Astrocyte (in vitro differentiated cells and primary cell): Measurements from ENCODE around the gene ING1. TPM values are rescaled to one million over a fixed set of nuclear protein-coding genes. Genes with fewer than 3 reads are reported as not detected.

Experiments
- DNase-seq: peaks from one replicate; pipeline ENCODE4 v3.0.0-alpha.2; 2010; ENCODE audit warnings: low read depth
- FAIRE-seq: peaks from 2 replicates; lab custom pipeline; 2011; peaks lifted over from hg19 to GRCh38; lab: Jason Lieb, UNC
- H2AFZ ChIP-seq: 2 replicates; pipeline ENCODE4 v1.6.0; 2012; ENCODE audit warnings: low read depth, low read length, inconsistent platforms
- H3K27ac ChIP-seq: 2 replicates; pipeline ENCODE4 v1.5.1; 2011; ENCODE audit warnings: low read depth, low read length, inconsistent platforms
- H3K27me3 ChIP-seq: 2 replicates; pipeline ENCODE4 v1.6.0; 2011; ENCODE audit warnings: low read length, inconsistent platforms; ENCODE audit not compliant: insufficient read depth
- H3K36me3 ChIP-seq: 2 replicates; pipeline ENCODE4 v1.5.1; 2011; ENCODE audit warnings: low read length, inconsistent platforms; ENCODE audit not compliant: insufficient read depth
- H3K4me1 ChIP-seq: 2 replicates; pipeline ENCODE4 v1.5.1; 2011; ENCODE audit warnings: low read length, inconsistent platforms; ENCODE audit not compliant: insufficient read depth
- H3K4me2 ChIP-seq: 2 replicates; pipeline ENCODE4 v1.6.0; 2012; ENCODE audit warnings: low read length, inconsistent platforms
- H3K4me3 ChIP-seq: 2 replicates; pipeline ENCODE4 v1.5.1; 2011; ENCODE audit warnings: low read depth, mild to moderate bottlenecking, low read length, inconsistent platforms; ENCODE audit not compliant: insufficient read depth
- H3K79me2 ChIP-seq: 2 replicates; pipeline ENCODE4 v1.6.0; 2012; ENCODE audit warnings: mild to moderate bottlenecking, low read length, inconsistent platforms; ENCODE audit not compliant: insufficient read depth
- H3K9ac ChIP-seq: 2 replicates; pipeline ENCODE4 v1.6.0; 2012; ENCODE audit warnings: mild to moderate bottlenecking, low read length, inconsistent platforms
- H3K9me3 ChIP-seq: 2 replicates; pipeline ENCODE4 v1.5.1; 2012; ENCODE audit warnings: low read depth, mild to moderate bottlenecking, low read length, inconsistent platforms; ENCODE audit not compliant: insufficient read depth
- H4K20me1 ChIP-seq: 2 replicates; pipeline ENCODE4 v1.6.0; 2012; ENCODE audit warnings: low read length, inconsistent platforms; ENCODE audit not compliant: insufficient read depth
- H3K27ac Mint-ChIP-seq: one replicate; pipeline ENCODE4 v1.8.0; 2021; ENCODE audit warnings: mild to moderate bottlenecking, mixed read lengths; ENCODE audit not compliant: unreplicated experiment
- H3K27me3 Mint-ChIP-seq: one replicate; pipeline ENCODE4 v1.8.0; 2021; ENCODE audit warnings: low read depth, mixed read lengths; ENCODE audit not compliant: unreplicated experiment
- H3K36me3 Mint-ChIP-seq: one replicate; pipeline ENCODE4 v1.8.0; 2021; ENCODE audit warnings: low read depth, mixed read lengths; ENCODE audit not compliant: unreplicated experiment
- H3K4me1 Mint-ChIP-seq: one replicate; pipeline ENCODE4 v1.8.0; 2021; ENCODE audit warnings: low read depth, mixed read lengths; ENCODE audit not compliant: unreplicated experiment
- H3K4me3 Mint-ChIP-seq: one replicate; pipeline ENCODE4 v1.8.0; 2021; ENCODE audit warnings: mild to moderate bottlenecking, moderate library complexity, mixed read lengths; ENCODE audit not compliant: unreplicated experiment
- H3K9me3 Mint-ChIP-seq: one replicate; pipeline ENCODE4 v1.8.0; 2021; ENCODE audit warnings: mild to moderate bottlenecking, mixed read lengths; ENCODE audit not compliant: unreplicated experiment
- EZH2 ChIP-seq: IDR thresholded peaks from 2 replicates; pipeline ENCODE4 v1.6.1; 2012; ENCODE audit warnings: mild to moderate bottlenecking, low read length, inconsistent platforms; ENCODE audit not compliant: insufficient read depth
- total RNA-seq: library from RNA; stranded (reverse); gene quantifications from 2 replicates; pipeline ENCODE4 v1.2.1, GENCODE V29; 2021
- TF ChIP-seq, protein P1 (sequence below): IDR thresholded peaks from 2 replicates; pipeline ENCODE4 v1.5.1; 2011; ENCODE audit warnings: low read depth, mild to moderate bottlenecking, inconsistent platforms, low read length, moderate library complexity; ENCODE audit not compliant: insufficient read depth

ING1 gene
- total RNA-seq, 1 donor from 2014 or later: 11.8 TPM

DNA sequence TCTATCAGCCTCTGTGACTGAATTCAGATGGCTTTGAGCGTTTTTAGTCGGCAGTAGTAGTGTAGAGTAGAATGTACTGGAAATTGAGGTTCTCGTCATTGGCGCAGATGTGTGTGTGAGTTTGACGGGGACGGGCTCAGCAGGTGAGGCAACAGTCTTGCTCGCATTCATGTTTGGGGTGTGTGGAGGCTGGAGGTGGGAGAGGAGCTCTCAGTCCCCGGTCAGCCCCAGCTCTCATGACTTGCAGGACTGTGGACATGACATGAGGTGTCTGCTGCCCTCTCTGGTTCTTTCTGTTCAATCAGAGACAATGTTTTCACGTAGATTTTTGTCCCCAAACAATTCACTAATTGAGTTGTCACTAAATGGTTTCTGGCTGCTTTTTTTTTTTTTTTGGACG lies 57.2 kb downstream of the ING1 start:
- H3K4me3 Mint-ChIP-seq: no peak overlapping the region
- H3K9me3 Mint-ChIP-seq: peaks cover 7% of the 10 kb centered on the region
- Histone ChIP-seq H3K9me3 (no peaks in the 10 kb centered on the region), H3K79me2 (no peaks in the 10 kb centered on the region), H3K4me1 (no peaks in the 10 kb centered on the region), H3K9ac (no peak overlapping the region), H3K36me3 (no peaks in the 10 kb centered on the region), H3K4me3 (no peak overlapping the region), H2AFZ (no peak overlapping the region), H3K27ac (no peak overlapping the region), H3K27me3 (peaks cover 9% of the 10 kb centered on the region), H3K4me2 (no peak overlapping the region), H4K20me1 (no peaks in the 10 kb centered on the region)
- FAIRE-seq: no peak
- DNase-seq: no peak
- H3K27ac Mint-ChIP-seq: no peak overlapping the region
- H3K4me1 Mint-ChIP-seq: no peaks in the 10 kb centered on the region
- H3K27me3 Mint-ChIP-seq: peaks cover 30% of the 10 kb centered on the region
- H3K36me3 Mint-ChIP-seq: no peaks in the 10 kb centered on the region
- no peak for TF ChIP-seq EZH2
- TF ChIP-seq, protein P1, sequence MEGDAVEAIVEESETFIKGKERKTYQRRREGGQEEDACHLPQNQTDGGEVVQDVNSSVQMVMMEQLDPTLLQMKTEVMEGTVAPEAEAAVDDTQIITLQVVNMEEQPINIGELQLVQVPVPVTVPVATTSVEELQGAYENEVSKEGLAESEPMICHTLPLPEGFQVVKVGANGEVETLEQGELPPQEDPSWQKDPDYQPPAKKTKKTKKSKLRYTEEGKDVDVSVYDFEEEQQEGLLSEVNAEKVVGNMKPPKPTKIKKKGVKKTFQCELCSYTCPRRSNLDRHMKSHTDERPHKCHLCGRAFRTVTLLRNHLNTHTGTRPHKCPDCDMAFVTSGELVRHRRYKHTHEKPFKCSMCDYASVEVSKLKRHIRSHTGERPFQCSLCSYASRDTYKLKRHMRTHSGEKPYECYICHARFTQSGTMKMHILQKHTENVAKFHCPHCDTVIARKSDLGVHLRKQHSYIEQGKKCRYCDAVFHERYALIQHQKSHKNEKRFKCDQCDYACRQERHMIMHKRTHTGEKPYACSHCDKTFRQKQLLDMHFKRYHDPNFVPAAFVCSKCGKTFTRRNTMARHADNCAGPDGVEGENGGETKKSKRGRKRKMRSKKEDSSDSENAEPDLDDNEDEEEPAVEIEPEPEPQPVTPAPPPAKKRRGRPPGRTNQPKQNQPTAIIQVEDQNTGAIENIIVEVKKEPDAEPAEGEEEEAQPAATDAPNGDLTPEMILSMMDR: no peak

DNA sequence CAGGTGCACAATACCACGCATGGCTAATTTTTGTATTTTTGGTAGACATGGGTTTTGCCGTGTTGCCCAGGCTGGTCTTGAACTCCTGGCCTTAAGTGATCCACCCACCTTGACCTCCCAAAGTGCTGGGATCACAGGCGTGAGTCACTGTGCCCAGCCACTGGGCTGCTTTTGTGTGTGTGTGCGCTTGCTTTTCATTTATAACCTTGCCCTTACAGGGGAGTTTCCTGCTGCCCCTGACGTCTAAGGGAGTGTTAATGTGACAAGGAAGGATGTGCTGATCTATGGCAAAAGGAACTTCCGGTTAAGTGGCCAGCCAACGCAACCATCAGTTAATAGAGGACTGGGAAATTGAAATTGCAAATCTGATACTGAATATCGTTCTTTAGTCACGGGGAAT lies 57.7 kb downstream of the ING1 start:
- no peak overlapping the region for H3K9ac ChIP-seq
- no peaks in the 10 kb centered on the region for H3K79me2 ChIP-seq
- Mint-ChIP-seq H3K4me3 (no peak overlapping the region), H3K4me1 (no peaks in the 10 kb centered on the region), H3K9me3 (peaks cover 4% of the 10 kb centered on the region), H3K27ac (no peak overlapping the region), H3K27me3 (peaks cover 26% of the 10 kb centered on the region), H3K36me3 (no peaks in the 10 kb centered on the region)
- no peak overlapping the region for H2AFZ ChIP-seq
- H3K36me3 ChIP-seq: no peaks in the 10 kb centered on the region
- H3K27ac ChIP-seq: no peak overlapping the region
- DNase-seq: no peak
- H3K4me2 ChIP-seq: no peak overlapping the region
- no peaks in the 10 kb centered on the region for H3K9me3 ChIP-seq
- no peak for FAIRE-seq
- H3K27me3 ChIP-seq: peaks cover 9% of the 10 kb centered on the region
- H3K4me1 ChIP-seq: no peaks in the 10 kb centered on the region
- no peak for TF ChIP-seq EZH2
- TF ChIP-seq, protein P1: no peak
- no peaks in the 10 kb centered on the region for H4K20me1 ChIP-seq
- H3K4me3 ChIP-seq: no peak overlapping the region

- peaks cover 21% of the 10 kb centered on the region for H3K27me3 Mint-ChIP-seq
- Histone ChIP-seq H3K4me1 (no peaks in the 10 kb centered on the region), H3K36me3 (no peaks in the 10 kb centered on the region), H2AFZ (no peak overlapping the region), H3K9me3 (no peaks in the 10 kb centered on the region), H3K27ac (no peak overlapping the region), H3K9ac (no peak overlapping the region), H4K20me1 (no peaks in the 10 kb centered on the region), H3K4me3 (no peak overlapping the region), H3K4me2 (no peak overlapping the region), H3K27me3 (peaks cover 9% of the 10 kb centered on the region), H3K79me2 (no peaks in the 10 kb centered on the region)
- H3K27ac Mint-ChIP-seq: no peak overlapping the region
- no peaks in the 10 kb centered on the region for H3K36me3 Mint-ChIP-seq
- H3K4me3 Mint-ChIP-seq: no peak overlapping the region
- no peak for DNase-seq
- FAIRE-seq: no peak
- no peaks in the 10 kb centered on the region for H3K4me1 Mint-ChIP-seq
- H3K9me3 Mint-ChIP-seq: peaks cover 2% of the 10 kb centered on the region
- no peak for TF ChIP-seq EZH2
- TF ChIP-seq, protein P1: no peak
Observed at GRCh38 chr13:110772091-110772984, 58.8 kb downstream of the ING1 start.
